IMR-90 (cell line): Measurements from ENCODE around the gene OR6K3. TPM values are rescaled to one million over a fixed set of nuclear protein-coding genes. Genes with fewer than 3 reads are reported as not detected.

Source experiments
- ATAC-seq: fragments of 200-7000 bp; cut with Tn5 transposase; 2 replicates; pipeline ENCODE4 v1.9.1; 2020; ENCODE audit warnings: low read depth, mild to moderate bottlenecking, moderate library complexity
- BruUV-seq: library from RNA; stranded (reverse); fragments of 400-500 nt; replicated peaks from 2 replicates; lab custom pipeline; 2021; lab: Mats Ljungman, UMichigan
- CTCF ChIA-PET: fragments of 300-600 bp; formaldehyde crosslinking; extraction: SDS; loops from one replicate; lab custom pipeline; 2021; ENCODE audit warnings: antibody characterized with exemption; lab: Yijun Ruan, JAX
- POLR2A ChIA-PET: fragments of 300-600 bp; sonication (Branson Sonifier 250); formaldehyde crosslinking; loops from one replicate; lab custom pipeline; 2022; ENCODE audit warnings: antibody characterized with exemption; ENCODE audit not compliant: unreplicated experiment; lab: Charles Lee
- DNase-seq: peaks from one replicate; pipeline ENCODE4 v3.0.0; 2013
- H2AFZ ChIP-seq: replicated peaks from 2 replicates; pipeline ENCODE3; 2013; ENCODE audit warnings: low read length, mild to moderate bottlenecking; ENCODE audit not compliant: poor library complexity
- H2AK5ac ChIP-seq: 2 replicates; pipeline ENCODE4 v1.6.1; 2013; ENCODE audit warnings: low read depth, low read length, inconsistent platforms
- H2AK9ac ChIP-seq: replicated peaks from 2 replicates; pipeline ENCODE3; 2013; ENCODE audit warnings: mild to moderate bottlenecking, low read depth, low read length, moderate library complexity; ENCODE audit not compliant: poor library complexity
- H2BK120ac ChIP-seq: 2 replicates; pipeline ENCODE4 v1.6.1; 2013; ENCODE audit warnings: low read depth, low read length, inconsistent platforms
- H2BK15ac ChIP-seq: 3 replicates; pipeline ENCODE4 v1.6.1; 2013; ENCODE audit warnings: low read depth, low read length, inconsistent platforms
- H2BK20ac ChIP-seq: 2 replicates; pipeline ENCODE4 v1.6.1; 2013; ENCODE audit warnings: low read depth, mild to moderate bottlenecking, inconsistent platforms, low read length, moderate library complexity
- H2BK5ac ChIP-seq: 2 replicates; pipeline ENCODE4 v1.6.1; 2013; ENCODE audit warnings: mild to moderate bottlenecking, low read depth, low read length, inconsistent platforms; ENCODE audit not compliant: poor library complexity, severe bottlenecking
- H3K14ac ChIP-seq: replicated peaks from 2 replicates; pipeline ENCODE4 v1.6.1; 2013; ENCODE audit warnings: low read depth, low read length, inconsistent platforms
- H3K18ac ChIP-seq: 2 replicates; pipeline ENCODE4 v1.6.1; 2013; ENCODE audit warnings: low read depth, low read length, control low read depth
- H3K23ac ChIP-seq: 2 replicates; pipeline ENCODE4 v1.6.1; 2013; ENCODE audit warnings: low read depth, low read length, inconsistent platforms
- H3K27ac ChIP-seq: 2 replicates; pipeline ENCODE4 v1.5.1; 2013; ENCODE audit warnings: mild to moderate bottlenecking, control low read depth, low read length; ENCODE audit not compliant: insufficient read depth
- H3K27me3 ChIP-seq: 2 replicates; pipeline ENCODE4 v1.6.1; 2013; ENCODE audit warnings: low read length; ENCODE audit not compliant: control insufficient read depth, insufficient read depth
- H3K36me3 ChIP-seq: 2 replicates; pipeline ENCODE4 v1.6.1; 2013; ENCODE audit warnings: low read length, mixed read lengths; ENCODE audit not compliant: control insufficient read depth, insufficient read depth
- H3K4ac ChIP-seq: 2 replicates; pipeline ENCODE4 v1.6.1; 2013; ENCODE audit warnings: low read depth, low read length, inconsistent platforms
- H3K4me1 ChIP-seq: 2 replicates; pipeline ENCODE4 v1.6.1; 2013; ENCODE audit warnings: low read length, mixed read lengths; ENCODE audit not compliant: control insufficient read depth, insufficient read depth
- H3K4me2 ChIP-seq: 2 replicates; pipeline ENCODE4 v1.6.1; 2013; ENCODE audit warnings: low read depth, mild to moderate bottlenecking, control low read depth, low read length, moderate library complexity
- H3K4me3 ChIP-seq: 2 replicates; pipeline ENCODE4 v1.5.1; 2013; ENCODE audit warnings: low read depth, mild to moderate bottlenecking, control low read depth, low read length, moderate library complexity; ENCODE audit not compliant: insufficient read depth
- H3K56ac ChIP-seq: 2 replicates; pipeline ENCODE4 v1.6.1; 2013; ENCODE audit warnings: low read length, inconsistent platforms; ENCODE audit not compliant: insufficient read depth; ENCODE audit errors: extremely low read depth
- H3K79me1 ChIP-seq, 2 experiments: 2 replicates each; pipeline ENCODE4 v1.6.1; 2013; ENCODE audit warnings: low read length in 2 of 2, inconsistent platforms in 1 of 2, low read depth in 1 of 2
- H3K9ac ChIP-seq: 2 replicates; pipeline ENCODE4 v1.6.1; 2013; ENCODE audit warnings: low read depth, low read length, control low read depth
- H3K9me1 ChIP-seq: 2 replicates; pipeline ENCODE4 v1.6.1; 2013; ENCODE audit warnings: low read length, inconsistent platforms; ENCODE audit not compliant: insufficient read depth
- H3K9me3 ChIP-seq: 2 replicates; pipeline ENCODE4 v1.6.1; 2013; ENCODE audit warnings: low read length; ENCODE audit not compliant: control insufficient read depth, insufficient read depth
- H4K20me1 ChIP-seq: 2 replicates; pipeline ENCODE4 v1.6.1; 2013; ENCODE audit warnings: low read length, inconsistent platforms; ENCODE audit not compliant: insufficient read depth
- H4K5ac ChIP-seq: 2 replicates; pipeline ENCODE4 v1.6.1; 2013; ENCODE audit warnings: mild to moderate bottlenecking, low read depth, low read length, control low read depth
- H4K8ac ChIP-seq, 2 experiments: 2 replicates each; pipeline ENCODE4 v1.6.1; 2013; ENCODE audit warnings: low read depth in 2 of 2, low read length in 2 of 2, control low read depth in 1 of 2, inconsistent platforms in 1 of 2
- H4K91ac ChIP-seq: 2 replicates; pipeline ENCODE4 v1.6.1; 2013; ENCODE audit warnings: low read depth, low read length, inconsistent platforms; ENCODE audit not compliant: insufficient read depth
- BHLHE40 ChIP-seq: fragments of 150-350 bp; IDR thresholded peaks from 2 replicates; pipeline ENCODE4 v1.6.1; 2016; ENCODE audit warnings: mild to moderate bottlenecking, low read depth, low read length
- CHD1 ChIP-seq: IDR thresholded peaks from 2 replicates; pipeline ENCODE4 v1.6.1; 2012; ENCODE audit warnings: low read depth, low read length, improper control_type of control experiment
- FOS ChIP-seq: fragments of 150-350 bp; IDR thresholded peaks from 2 replicates; pipeline ENCODE4 v1.6.1; 2016; ENCODE audit warnings: low read depth, low read length
- MAFK ChIP-seq: IDR thresholded peaks from 2 replicates; pipeline ENCODE4 v1.6.1; 2012; ENCODE audit warnings: low read depth, low read length, improper control_type of control experiment
- MXI1 ChIP-seq: IDR thresholded peaks from 2 replicates; pipeline ENCODE4 v1.6.1; 2012; ENCODE audit warnings: low read depth, mild to moderate bottlenecking, low read length, moderate library complexity, borderline replicate concordance
- NFE2L2 ChIP-seq: fragments of 150-350 bp; IDR thresholded peaks from 2 replicates; pipeline ENCODE4 v1.6.1; 2016; ENCODE audit warnings: low read depth, mild to moderate bottlenecking, low read length
- RAD21 ChIP-seq: IDR thresholded peaks from 2 replicates; pipeline ENCODE4 v1.6.1; 2012; ENCODE audit warnings: low read length, improper control_type of control experiment
- RCOR1 ChIP-seq: IDR thresholded peaks from 2 replicates; pipeline ENCODE4 v1.6.1; 2012; ENCODE audit warnings: mild to moderate bottlenecking, low read length, improper control_type of control experiment; ENCODE audit not compliant: insufficient replicate concordance
- SMC3 ChIP-seq: fragments of 150-350 bp; IDR thresholded peaks from 2 replicates; pipeline ENCODE4 v1.6.1; 2016; ENCODE audit warnings: low read depth, mild to moderate bottlenecking, antibody characterized with exemption, low read length, moderate library complexity
- WGBS, 2 experiments: methylation state at CpG; one replicate each; pipeline versions ENCODE4 v1.1.5 to v1.1.7; 2013; ENCODE audit warnings: missing lambda C conversion rate in 2 of 2; ENCODE audit not compliant: insufficient read length in 1 of 2; ENCODE audit errors: extremely low coverage in 2 of 2; 5-methylcytosine and 5-hydroxymethylcytosine counted together
- dilution Hi-C: fragments of 300-500 bp; cut with HindIII; formaldehyde crosslinking; loops from one replicate; pipeline ENCODE4 v1.14.3; 2018; ENCODE audit warnings: low sequenced_read_pairs; ENCODE audit not compliant: unreplicated experiment
- in situ Hi-C: fragments of 300-500 bp; cut with MboI; formaldehyde crosslinking; loops from 3 replicates; pipeline ENCODE4 v1.14.3; 2019; ENCODE audit warnings: low sequenced_read_pairs, inconsistent platforms, mixed read lengths
- intact Hi-C: fragments of 100-400 bp; cut with micrococcal nuclease; formaldehyde crosslinking; loops from 2 replicates; pipeline ENCODE4 v1.10.0; 2022
- polyA plus RNA-seq, 3 experiments: library from polyadenylated mRNA; depleted of rRNA; stranded (reverse); fragments of >200 nt; gene quantifications; 2 replicates each; pipeline ENCODE4 v1.2.3, GENCODE V29; 2012; ENCODE audit warnings: low replicate concordance in 1 of 3
- total RNA-seq: library from RNA; depleted of rRNA; stranded (reverse); fragments of >200 nt; gene quantifications from 2 replicates; pipeline ENCODE4 v1.2.3, GENCODE V29; 2012; rRNA removed
- TF ChIP-seq, protein P1 (sequence below): fragments of 150-350 bp; IDR thresholded peaks from 2 replicates; pipeline ENCODE4 v1.6.1; 2017; ENCODE audit warnings: mild to moderate bottlenecking, antibody characterized with exemption, low read length, low read depth

The OR6K3 gene
- total and polyA plus RNA-seq, 2 of the 4 experiments (the other 2 are of a cell fraction): not detected

DNA sequence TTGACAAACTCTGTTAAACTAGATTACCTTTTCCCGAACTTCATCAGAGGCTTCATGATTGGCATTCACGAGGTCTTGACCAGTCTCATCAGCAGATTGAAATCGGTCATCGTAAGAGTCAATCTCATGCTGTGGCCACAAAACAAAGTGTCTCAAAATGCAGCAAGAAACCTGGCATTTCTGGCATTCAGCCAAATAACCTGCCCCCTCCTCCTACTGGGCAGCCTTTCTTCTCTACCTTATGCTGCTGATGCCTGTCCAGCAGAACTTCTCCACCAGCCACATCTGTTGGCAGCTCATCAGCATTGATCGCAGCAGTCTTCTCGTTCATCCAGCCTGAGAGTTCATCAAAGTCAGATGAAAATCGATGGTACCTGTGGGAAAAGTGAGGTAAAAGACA is 46.2 kb downstream of the OR6K3 start:
- no peaks in the 10 kb centered on the region for H3K36me3 ChIP-seq
- BruUV-seq: no TSS peak
- H4K5ac ChIP-seq: no peak overlapping the region
- H4K20me1 ChIP-seq: no peaks in the 10 kb centered on the region
- 17% methylated on average over 1 of the region's 7 CpGs; no CpG with 5 or more reads in 1 of the 2 experiments for WGBS, 2 experiments
- no peaks in the 10 kb centered on the region for H3K27me3 ChIP-seq
- H3K9ac ChIP-seq: no peak overlapping the region
- H2AK9ac ChIP-seq: no peak overlapping the region
- H2BK15ac ChIP-seq: no peak overlapping the region
- no peak overlapping the region for H4K8ac ChIP-seq
- no peak overlapping the region for H3K18ac ChIP-seq
- H3K4me1 ChIP-seq: no peaks in the 10 kb centered on the region
- ATAC-seq (no peak), DNase-seq (no peak)
- H2AK5ac ChIP-seq: no peak overlapping the region
- no peak overlapping the region for H3K4me2 ChIP-seq
- H3K23ac ChIP-seq: no peak overlapping the region
- no peak overlapping the region for H3K27ac ChIP-seq
- H3K9me3 ChIP-seq: no peaks in the 10 kb centered on the region
- H3K79me1 ChIP-seq: no peaks in the 10 kb centered on the region
- H4K91ac ChIP-seq: no peak overlapping the region
- in situ Hi-C loops: no loop called here
- H3K14ac ChIP-seq: no peak overlapping the region
- no peak overlapping the region for H2BK5ac ChIP-seq
- intact Hi-C loops: no loop called here
- no peak overlapping the region for H3K4ac ChIP-seq
- no peak overlapping the region for H2BK120ac ChIP-seq
- no peaks in the 10 kb centered on the region for H3K9me1 ChIP-seq
- dilution Hi-C loops: no loop called here
- no peak overlapping the region for H3K4me3 ChIP-seq
- H3K56ac ChIP-seq: no peak overlapping the region
- CTCF ChIA-PET: no interaction called here
- TF ChIP-seq, protein P1, sequence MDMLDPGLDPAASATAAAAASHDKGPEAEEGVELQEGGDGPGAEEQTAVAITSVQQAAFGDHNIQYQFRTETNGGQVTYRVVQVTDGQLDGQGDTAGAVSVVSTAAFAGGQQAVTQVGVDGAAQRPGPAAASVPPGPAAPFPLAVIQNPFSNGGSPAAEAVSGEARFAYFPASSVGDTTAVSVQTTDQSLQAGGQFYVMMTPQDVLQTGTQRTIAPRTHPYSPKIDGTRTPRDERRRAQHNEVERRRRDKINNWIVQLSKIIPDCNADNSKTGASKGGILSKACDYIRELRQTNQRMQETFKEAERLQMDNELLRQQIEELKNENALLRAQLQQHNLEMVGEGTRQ: no peak
- no peak for TF ChIP-seq MXI1
- no peak for TF ChIP-seq SMC3
- no peak for TF ChIP-seq CHD1
- no peak for TF ChIP-seq FOS
- no peak for TF ChIP-seq MAFK
- no peak for TF ChIP-seq RCOR1
- TF ChIP-seq NFE2L2: no peak
- no peak for TF ChIP-seq BHLHE40
- TF ChIP-seq RAD21: no peak
- no peak overlapping the region for H2AFZ ChIP-seq
- POLR2A ChIA-PET: no interaction called here
- H2BK20ac ChIP-seq: no peak overlapping the region

Other genes starting within 250 kb of the OR6K3 start
- not detected in 2 replicates for gene OR10R2, start 248.5 kb downstream of the OR6K3 start, total RNA-seq
- gene OR10R2, start 248.5 kb downstream of the OR6K3 start, polyA plus RNA-seq (2012; rRNA removed): not detected in 2 replicates
- gene OR6Y1, start 166.3 kb downstream of the OR6K3 start, total RNA-seq: not detected in 2 replicates
- not detected in 2 replicates for gene OR6Y1, start 166.3 kb downstream of the OR6K3 start, polyA plus RNA-seq (2012; rRNA removed)
- gene OR6P1, start 150.1 kb downstream of the OR6K3 start, total RNA-seq: not detected in 2 replicates
- gene OR6P1, start 150.1 kb downstream of the OR6K3 start, polyA plus RNA-seq (2012; rRNA removed): not detected in 2 replicates
- not detected in 2 replicates for gene OR10X1, start 140.8 kb downstream of the OR6K3 start, total RNA-seq
- not detected in 2 replicates for gene OR10X1, start 140.8 kb downstream of the OR6K3 start, polyA plus RNA-seq (2012; rRNA removed)
- not detected in 2 replicates for gene OR10Z1, start 115.5 kb downstream of the OR6K3 start, total RNA-seq
- gene OR10Z1, start 115.5 kb downstream of the OR6K3 start, polyA plus RNA-seq (2012; rRNA removed): not detected in 2 replicates
- gene SPTA1, start 34.0 kb downstream of the OR6K3 start, total RNA-seq: not detected in 2 replicates
- not detected in 2 replicates for gene SPTA1, start 34.0 kb downstream of the OR6K3 start, polyA plus RNA-seq (2012; rRNA removed)
- gene OR6K2, start 20.1 kb downstream of the OR6K3 start, total RNA-seq: not detected in 2 replicates
- not detected in 2 replicates for gene OR6K2, start 20.1 kb downstream of the OR6K3 start, polyA plus RNA-seq (2012; rRNA removed)
- gene OR6K6, start 34.0 kb upstream of the OR6K3 start, total RNA-seq: not detected in 2 replicates
- gene OR6K6, start 34.0 kb upstream of the OR6K3 start, polyA plus RNA-seq (2012; rRNA removed): not detected in 2 replicates
- not detected in 2 replicates for gene OR6N1, start 51.5 kb upstream of the OR6K3 start, total RNA-seq
- not detected in 2 replicates for gene OR6N1, start 51.5 kb upstream of the OR6K3 start, polyA plus RNA-seq (2012; rRNA removed)
- not detected in 2 replicates for gene OR6N2, start 60.5 kb upstream of the OR6K3 start, total RNA-seq
- not detected in 2 replicates for gene OR6N2, start 60.5 kb upstream of the OR6K3 start, polyA plus RNA-seq (2012; rRNA removed)
- gene MNDA, start 110.6 kb upstream of the OR6K3 start, total RNA-seq: not detected in 2 replicates
- not detected in 2 replicates for gene MNDA, start 110.6 kb upstream of the OR6K3 start, polyA plus RNA-seq (2012; rRNA removed)
- not detected in 2 replicates for gene PYHIN1, start 210.8 kb upstream of the OR6K3 start, total RNA-seq
- not detected in 2 replicates for gene PYHIN1, start 210.8 kb upstream of the OR6K3 start, polyA plus RNA-seq (2012; rRNA removed)